ENCODE results near the gene NXPE1. TPM values are rescaled to one million over a fixed set of nuclear protein-coding genes. Genes with fewer than 3 reads are reported as not detected.

The NXPE1 gene
- total and polyA plus RNA-seq, 12 donors, result 0.03 TPM; not detected in 11

- H3K9me3 ChIP-seq, result no peaks in the 10 kb centered on the region
- H3K27me3 ChIP-seq, result no peaks in the 10 kb centered on the region
- H3K36me3 ChIP-seq, result no peaks in the 10 kb centered on the region
- H3K4me3 ChIP-seq, result no peak overlapping the region
- ATAC-seq (no peak), DNase-seq (no peak)
- H3K4me1 ChIP-seq, result peaks cover 0 to 8% (median 0%) of the 10 kb centered on the region in 9 donors
- TF ChIP-seq CTCF (IDR thresholded peaks at IDR 0.05), result no peak
- WGBS, 2 donors, result 24 to 35% methylated on average over 2 of the region's 2 CpGs
- intact Hi-C loops (cut with DNase I), result loop anchor here in 1 of 10 donors (10.0 kb wide), 1 partner anchor 133 kb away; no protein-coding TSS in a partner anchor
- H3K27ac ChIP-seq, result no peak overlapping the region
Observed at GRCh38 chr11:114478001-114478410, 81.7 kb downstream of the NXPE1 start.

- Histone ChIP-seq H3K27me3 (no peaks in the 10 kb centered on the region), H3K4me1 (peaks cover 0 to under 1% (median 0%) of the 10 kb centered on the region in 9 donors), H3K9me3 (no peaks in the 10 kb centered on the region), H3K36me3 (no peaks in the 10 kb centered on the region), H3K4me3 (no peak overlapping the region), H3K27ac (no peak overlapping the region)
- DNase-seq, result no peak
- TF ChIP-seq CTCF (IDR thresholded peaks at IDR 0.05), result no peak
- no peak for ATAC-seq
- 90 to 95% methylated on average over 2 of the region's 2 CpGs for WGBS, 2 donors
- intact Hi-C loops (cut with DNase I), result loop anchor here in 1 of 10 donors (10.0 kb wide), 1 partner anchor 128 kb away; no protein-coding TSS in a partner anchor
Observed at GRCh38 chr11:114472661-114473060, 87.0 kb downstream of the NXPE1 start.

Other genes with a start within 250 kb of the NXPE1 start
- 10 to 100 TPM in 7 of 10 donors, 1 to 10 TPM in 3; 7.1 to 14.4 (median 10.9) TPM for gene C11orf71, start 159.4 kb downstream of the NXPE1 start, total RNA-seq
- 10 to 100 TPM in 1 of 2 donors, 1 to 10 TPM in 1; 3.7 to 10.5 TPM for gene C11orf71, start 159.4 kb downstream of the NXPE1 start, polyA plus RNA-seq
- gene RBM7, start 159.2 kb downstream of the NXPE1 start, total RNA-seq, result 10 to 100 TPM; 16.8 to 29.3 (median 21.3) TPM
- gene RBM7, start 159.2 kb downstream of the NXPE1 start, polyA plus RNA-seq, result 1 to 10 TPM; 3.9 to 7.9 TPM
- 100 to 1,000 TPM; 140 to 204 (median 174) TPM for gene REXO2, start 120.4 kb downstream of the NXPE1 start, total RNA-seq
- 100 to 1,000 TPM in 1 of 2 donors, 10 to 100 TPM in 1; 85.4 to 142 TPM for gene REXO2, start 120.4 kb downstream of the NXPE1 start, polyA plus RNA-seq
- not detected for gene NXPE4, start 35.9 kb upstream of the NXPE1 start, total RNA-seq
- not detected for gene NXPE4, start 35.9 kb upstream of the NXPE1 start, polyA plus RNA-seq
- gene NXPE2, start 118.6 kb upstream of the NXPE1 start, total RNA-seq, result under 1 TPM in 7 of 10 donors, not detected in 3; 0.13 to 0.59 (median 0.21) TPM
- gene NXPE2, start 118.6 kb upstream of the NXPE1 start, polyA plus RNA-seq, result under 1 TPM in 1 of 2 donors, not detected in 1; 0.04 TPM

Data from heart right ventricle (tissue), 16 donors.